AG09309 (cell line): Measurements from ENCODE around the gene OR8H2.
"Not testable (repeated sequence)": the region's sequence is repeated elsewhere in the genome, so short reads cannot be mapped to it uniquely, and the experiment has no call there.

Source experiments
- DNase-seq: peaks from one replicate; pipeline ENCODE4 v3.0.0-alpha.2; 2010; ENCODE audit warnings: low read depth
- H3K4me3 ChIP-seq: 2 replicates; pipeline ENCODE4 v1.5.1; 2011; ENCODE audit warnings: mild to moderate bottlenecking, low read depth, low read length, moderate library complexity; ENCODE audit not compliant: control insufficient read depth
- CTCF ChIP-seq: IDR thresholded peaks from 2 replicates; pipeline ENCODE4 v1.5.1; 2011; ENCODE audit warnings: mild to moderate bottlenecking, low read depth, low read length, inconsistent platforms; ENCODE audit not compliant: insufficient read depth, control insufficient read depth; ENCODE audit errors: missing control alignments

Gene OR8H2

DNA sequence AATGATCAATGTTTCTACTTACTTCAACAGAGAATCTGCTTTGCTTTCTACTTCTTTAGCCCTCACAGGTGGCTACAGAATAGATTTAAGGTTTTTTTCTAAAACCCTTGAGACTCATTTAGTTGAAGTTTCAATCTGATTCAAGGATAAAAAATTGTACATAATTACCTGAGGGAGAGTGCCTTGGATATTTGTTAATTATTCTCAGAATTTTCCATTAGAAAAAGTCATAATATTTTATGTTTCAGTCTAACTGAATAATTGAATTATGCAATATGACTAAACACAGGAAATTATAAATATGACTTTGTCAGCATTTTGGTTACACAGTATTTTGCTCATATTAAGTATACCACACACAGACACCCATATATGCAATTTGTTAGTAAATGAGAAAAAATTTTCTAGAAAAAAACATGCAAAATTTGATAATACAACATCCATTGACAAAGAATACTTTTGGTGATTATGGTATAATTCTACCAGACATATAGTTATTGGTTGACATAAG lies 36.7 kb downstream of the OR8H2 start, which contains the start of gene OR8J3:
Gene OR8J3, minus strand, starts transcription at position 51 of the 511 bp plus-strand sequence. CDS start 2,483 bp downstream, outside the sequence.
- DNase-seq, result no peak
- no peak for TF ChIP-seq CTCF
- H3K4me3 ChIP-seq, result no peak within 1 kb of the TSS

DNA sequence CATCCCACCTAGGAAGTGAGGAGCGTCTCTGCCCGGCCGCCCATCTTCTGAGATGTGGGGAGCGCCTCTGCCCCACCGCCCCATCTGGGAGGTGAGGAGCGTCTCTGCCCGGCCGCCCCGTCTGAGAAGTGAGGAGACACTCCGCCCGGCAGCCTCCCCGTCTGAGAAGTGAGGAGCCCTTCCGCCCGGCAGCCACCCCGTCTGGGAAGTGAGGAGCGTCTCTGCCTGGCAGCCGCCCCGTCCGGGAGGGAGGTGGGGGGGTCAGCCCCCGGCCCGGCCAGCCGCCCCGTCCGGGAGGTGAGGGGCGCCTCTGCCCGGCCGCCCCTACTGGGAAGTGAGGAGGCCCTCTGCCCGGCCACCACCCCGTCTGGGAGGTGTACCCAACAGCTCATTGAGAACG lies 40.2 kb downstream of the OR8H2 start:
- not testable (repeated sequence) for H3K4me3 ChIP-seq, DNase-seq

GRCh38 chr11:56151376-56151775 lies 47.9 kb downstream of the OR8H2 start:
- no peak for DNase-seq
- no peak for TF ChIP-seq CTCF
- H3K4me3 ChIP-seq, result no peak overlapping the region

- H3K4me3 ChIP-seq, result no peak overlapping the region
- no peak for DNase-seq
- TF ChIP-seq CTCF, result no peak
These were observed 48.8 kb downstream of the OR8H2 start for GRCh38 chr11:56152333-56152732.
